Ishikawa (cell line): ENCODE measurements around the gene ZCCHC24.

Experiments used
- CEBPB ChIP-seq: IDR thresholded peaks from 2 replicates; pipeline ENCODE4 v1.6.1; 2012
- CREB1 ChIP-seq: IDR thresholded peaks from 2 replicates; pipeline ENCODE4 v1.6.1; 2012; ENCODE audit warnings: low read depth
- EGR1 ChIP-seq: IDR thresholded peaks from 2 replicates; pipeline ENCODE4 v1.6.1; 2012
- EP300 ChIP-seq: IDR thresholded peaks from 2 replicates; pipeline ENCODE4 v1.6.1; 2012; ENCODE audit warnings: borderline replicate concordance
- FOXM1 ChIP-seq: IDR thresholded peaks from 2 replicates; pipeline ENCODE4 v1.6.1; 2012; ENCODE audit warnings: low read depth, borderline replicate concordance
- MAX ChIP-seq: IDR thresholded peaks from 2 replicates; pipeline ENCODE4 v1.6.1; 2012
- NFIC ChIP-seq: IDR thresholded peaks from 2 replicates; pipeline ENCODE4 v1.6.1; 2012
- RAD21 ChIP-seq: IDR thresholded peaks from 2 replicates; pipeline ENCODE4 v1.6.1; 2012; ENCODE audit warnings: low read depth
- REST ChIP-seq: IDR thresholded peaks from 2 replicates; pipeline ENCODE4 v1.6.1; 2012; ENCODE audit warnings: low read depth, mild to moderate bottlenecking
- TAF1 ChIP-seq: IDR thresholded peaks from 2 replicates; pipeline ENCODE4 v1.6.1; 2012; ENCODE audit warnings: low read depth, mild to moderate bottlenecking
- TCF12 ChIP-seq: IDR thresholded peaks from 2 replicates; pipeline ENCODE4 v1.6.1; 2012; ENCODE audit warnings: low read depth
- TEAD4 ChIP-seq: IDR thresholded peaks from 2 replicates; pipeline ENCODE4 v1.6.1; 2012
- USF1 ChIP-seq: IDR thresholded peaks from 2 replicates; pipeline ENCODE4 v1.6.1; 2012
- YY1 ChIP-seq: IDR thresholded peaks from 2 replicates; pipeline ENCODE4 v1.6.1; 2012; ENCODE audit warnings: low read depth
- ZBTB7A ChIP-seq: IDR thresholded peaks from 2 replicates; pipeline ENCODE4 v1.6.1; 2012; ENCODE audit warnings: low read depth

ZCCHC24 gene

GRCh38 chr10:79346012-79346340 is 99.4 kb downstream of the ZCCHC24 start:
- TF ChIP-seq EP300 (no peak), CREB1 (no peak), USF1 (no peak), TCF12 (no peak), FOXM1 (no peak), ZBTB7A (no peak), EGR1 (no peak), TEAD4 (no peak), RAD21 (no peak), CEBPB (no peak), REST (no peak)

GRCh38 chr10:79345241-79346011 is 100.0 kb downstream of the ZCCHC24 start:
- TF ChIP-seq REST (no peak), FOXM1 (no peak), TAF1 (no peak), MAX (no peak), EGR1 (no peak), CEBPB (no peak), TEAD4 (no peak), EP300 (no peak), CREB1 (no peak), NFIC (no peak), YY1 (no peak), TCF12 (no peak), ZBTB7A (no peak), RAD21 (no peak), USF1 (no peak)

- TF ChIP-seq USF1 (no peak), EP300 (no peak), REST (no peak), TAF1 (no peak), CREB1 (no peak), ZBTB7A (no peak), YY1 (no peak), NFIC (no peak), CEBPB (no peak)
These were observed 100.8 kb downstream of the ZCCHC24 start for GRCh38 chr10:79344502-79345195.

GRCh38 chr10:79342811-79343561 is 102.4 kb downstream of the ZCCHC24 start:
- TF ChIP-seq FOXM1: no peak
- TF ChIP-seq TAF1: no peak
- no peak for TF ChIP-seq ZBTB7A
- no peak for TF ChIP-seq USF1
- no peak for TF ChIP-seq TCF12
- TF ChIP-seq EP300: no peak; the same call in 1 of the 2 replicates
- TF ChIP-seq YY1: no peak
- no peak for TF ChIP-seq CREB1
